T-helper 9 cell (primary cell): ENCODE data around the gene ZNF239.
"Not testable (repeated sequence)": the region's sequence is repeated elsewhere in the genome, so short reads cannot be mapped to it uniquely, and the experiment has no call there.

ENCODE experiments used
- DNase-seq: peaks from one replicate; pipeline ENCODE4 v3.0.0-alpha.2; 2020
- total RNA-seq, 2 donors: gene quantifications; one replicate each; lab custom pipeline; 2026; lab: John Stamatoyannopoulos, UW

The ZNF239 gene
- total RNA-seq: 1.9 to 8.8 reads per million in 2 donors

GRCh38 chr10:43574001-43574892, at the start of gene ZNF239:
Gene ZNF239, minus strand, starts transcription at chr10:43574616. Its CDS starts 16,537 bp downstream, at chr10:43558079.
- DNase-seq: peak; percentile 62

- no peak for DNase-seq
Measured at GRCh38 chr10:43623351-43623750, 48.9 kb upstream of the ZNF239 start.

DNA sequence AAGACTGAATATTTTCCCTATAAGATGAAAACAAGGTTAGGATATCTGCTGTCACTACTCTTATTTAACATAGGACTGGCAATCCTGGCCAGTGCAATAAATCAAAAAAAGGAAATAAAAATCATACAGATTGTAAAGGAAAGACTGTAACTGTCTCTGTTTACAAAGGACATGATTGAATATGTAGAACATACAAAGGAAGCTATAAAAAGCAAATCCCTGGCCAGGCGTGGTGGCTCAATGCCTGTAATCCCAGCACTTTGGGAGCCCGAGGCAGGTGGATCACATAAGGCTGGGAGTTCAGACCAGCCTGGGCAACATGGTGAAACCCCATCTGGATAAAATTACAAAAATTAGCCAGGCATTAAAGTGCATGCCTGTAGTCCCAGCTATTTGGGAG, 47.6 kb upstream of the ZNF239 start:
- no peak for DNase-seq

DNA sequence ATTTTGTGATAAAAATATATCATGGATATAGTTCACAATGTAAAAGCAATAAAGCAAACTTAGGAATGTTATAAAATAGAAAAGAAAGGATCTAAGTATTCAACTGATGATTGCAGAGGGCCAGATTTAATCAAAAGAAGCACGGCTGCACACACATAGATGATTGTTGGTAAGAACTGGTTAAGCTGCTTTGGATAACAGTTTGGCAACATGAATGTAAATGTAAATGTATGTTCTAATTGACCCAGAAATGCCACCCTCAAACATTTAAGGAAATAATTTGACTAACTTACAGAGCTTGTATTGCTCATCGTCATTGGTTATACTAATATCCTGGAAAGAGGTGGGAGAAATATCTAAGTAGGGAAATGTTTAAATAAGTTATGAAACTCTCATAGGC, 45.0 kb upstream of the ZNF239 start:
- no peak for DNase-seq

- no peak for DNase-seq
Measured at GRCh38 chr10:43616697-43617370, 42.4 kb upstream of the ZNF239 start.

DNA sequence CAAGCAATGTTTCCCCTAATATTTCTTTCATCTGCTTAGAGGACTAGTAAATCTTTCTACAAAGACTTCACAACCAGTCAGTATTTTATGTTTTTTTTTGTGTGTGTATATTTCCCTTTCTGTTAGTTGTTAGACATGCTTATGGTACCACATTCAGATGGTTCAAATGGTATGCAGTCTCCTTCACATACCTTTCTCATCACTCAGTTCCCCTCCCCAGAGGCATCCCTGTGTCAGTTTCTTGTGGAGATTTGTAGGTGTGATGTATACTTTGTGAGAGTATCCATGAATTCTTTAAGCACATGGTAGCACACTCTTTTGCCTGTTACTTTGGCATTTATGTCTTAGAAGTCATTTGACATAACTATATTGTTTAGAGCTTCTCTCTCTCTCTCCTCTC, 36.2 kb upstream of the ZNF239 start:
- no peak for DNase-seq

GRCh38 chr10:43607199-43607573, 32.8 kb upstream of the ZNF239 start:
- DNase-seq: no peak

DNA sequence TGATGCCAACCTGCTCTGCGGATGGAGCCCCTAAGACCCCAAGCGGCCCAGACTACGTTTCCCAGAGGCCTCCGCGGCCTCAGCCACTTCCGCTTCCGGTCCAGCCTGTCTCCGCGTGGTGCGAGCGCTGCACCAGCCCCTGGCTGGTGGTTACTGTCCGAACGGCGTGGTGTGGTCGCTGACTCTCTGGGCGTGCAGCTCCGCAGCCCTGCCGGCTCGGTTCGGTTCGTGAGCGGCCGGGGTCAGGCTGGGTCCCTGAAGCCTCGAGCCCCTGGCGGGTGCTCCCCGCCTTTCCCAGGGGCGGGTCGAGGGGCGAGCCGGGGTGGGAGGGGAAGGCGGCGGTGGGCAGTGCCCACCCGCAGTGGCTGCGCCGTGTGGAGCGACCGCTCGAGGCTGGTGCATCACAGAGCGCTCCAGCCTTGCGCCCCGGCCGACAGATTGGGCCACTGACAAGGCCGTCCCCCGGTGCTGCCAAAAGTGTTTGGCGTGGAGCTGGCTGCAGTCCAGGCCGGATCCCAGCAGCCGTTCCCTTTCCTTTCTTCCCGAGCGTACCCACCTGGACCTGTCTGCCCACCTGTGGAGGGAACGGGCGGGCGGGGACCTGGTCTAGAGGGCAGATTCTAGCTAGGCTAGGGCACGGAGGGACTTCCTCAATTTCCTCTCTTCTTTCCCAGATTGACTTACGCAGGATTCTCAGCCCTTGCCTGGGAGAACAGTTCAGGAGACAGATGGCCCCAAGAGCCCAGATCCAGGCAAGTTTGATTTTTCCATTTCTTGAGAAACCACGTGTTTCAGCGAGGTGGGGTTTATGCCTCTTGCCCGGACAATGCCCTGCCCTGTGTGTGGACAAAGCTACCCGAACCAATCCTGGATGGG, 32.1 kb upstream of the ZNF239 start, which contains the start of gene ZNF485:
Gene ZNF485 (plus strand): TSS at position 116 of the 876 bp plus-strand sequence. CDS start 613 bp downstream, at position 729.
- DNase-seq: peak; percentile 45

- DNase-seq: no peak
Measured at GRCh38 chr10:43605850-43606322, 31.5 kb upstream of the ZNF239 start.

DNA sequence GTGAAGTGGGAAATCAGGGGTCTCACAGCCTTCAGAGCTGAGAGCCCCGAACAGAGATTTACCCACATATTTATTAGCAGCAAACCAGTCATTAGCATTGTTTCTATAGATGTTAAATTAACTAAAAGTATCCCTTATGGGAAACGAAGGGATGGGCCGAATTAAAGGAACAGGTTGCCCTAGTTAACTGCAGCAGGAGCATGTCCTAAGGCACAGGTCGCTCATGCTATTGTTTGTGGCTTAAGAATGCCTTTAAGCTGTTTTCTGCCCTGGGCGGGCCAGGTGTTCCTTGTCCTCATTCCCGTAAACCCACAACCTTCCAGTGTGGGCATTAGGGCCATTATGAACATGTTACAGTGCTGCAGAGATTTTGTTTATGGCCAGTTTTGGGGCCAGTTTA, 27.2 kb upstream of the ZNF239 start:
- DNase-seq: not testable (repeated sequence)

DNA sequence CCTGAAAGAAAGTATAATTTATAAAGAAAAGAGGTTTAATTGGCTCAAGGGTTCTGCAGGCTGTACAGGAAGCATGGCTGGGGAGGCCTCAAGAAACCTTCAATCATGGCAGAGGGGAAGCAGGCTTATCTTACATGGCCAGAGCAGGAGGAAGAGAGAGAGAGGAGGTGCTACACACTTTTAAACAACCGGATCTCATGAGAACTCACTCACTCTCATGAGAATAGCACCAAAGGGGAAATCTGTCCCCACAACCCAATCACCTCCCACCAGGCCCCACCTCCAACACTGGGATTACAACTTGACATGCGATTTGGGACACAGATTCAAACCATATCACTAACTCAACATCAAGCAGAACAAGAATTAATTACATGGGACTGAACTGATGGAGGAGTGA, 24.9 kb upstream of the ZNF239 start:
- no peak for DNase-seq

- no peak for DNase-seq
Measured at GRCh38 chr10:43598446-43598845, 24.0 kb upstream of the ZNF239 start.

GRCh38 chr10:43596546-43596945, 22.1 kb upstream of the ZNF239 start:
- no peak for DNase-seq

GRCh38 chr10:43595739-43596298, 21.4 kb upstream of the ZNF239 start:
- DNase-seq: no peak

GRCh38 chr10:43594944-43595589, 20.7 kb upstream of the ZNF239 start:
- DNase-seq: no peak

- DNase-seq: no peak
Measured at GRCh38 chr10:43591303-43591904, 17.0 kb upstream of the ZNF239 start.

GRCh38 chr10:43586730-43587115, 12.3 kb upstream of the ZNF239 start:
- DNase-seq: not testable (repeated sequence)

DNA sequence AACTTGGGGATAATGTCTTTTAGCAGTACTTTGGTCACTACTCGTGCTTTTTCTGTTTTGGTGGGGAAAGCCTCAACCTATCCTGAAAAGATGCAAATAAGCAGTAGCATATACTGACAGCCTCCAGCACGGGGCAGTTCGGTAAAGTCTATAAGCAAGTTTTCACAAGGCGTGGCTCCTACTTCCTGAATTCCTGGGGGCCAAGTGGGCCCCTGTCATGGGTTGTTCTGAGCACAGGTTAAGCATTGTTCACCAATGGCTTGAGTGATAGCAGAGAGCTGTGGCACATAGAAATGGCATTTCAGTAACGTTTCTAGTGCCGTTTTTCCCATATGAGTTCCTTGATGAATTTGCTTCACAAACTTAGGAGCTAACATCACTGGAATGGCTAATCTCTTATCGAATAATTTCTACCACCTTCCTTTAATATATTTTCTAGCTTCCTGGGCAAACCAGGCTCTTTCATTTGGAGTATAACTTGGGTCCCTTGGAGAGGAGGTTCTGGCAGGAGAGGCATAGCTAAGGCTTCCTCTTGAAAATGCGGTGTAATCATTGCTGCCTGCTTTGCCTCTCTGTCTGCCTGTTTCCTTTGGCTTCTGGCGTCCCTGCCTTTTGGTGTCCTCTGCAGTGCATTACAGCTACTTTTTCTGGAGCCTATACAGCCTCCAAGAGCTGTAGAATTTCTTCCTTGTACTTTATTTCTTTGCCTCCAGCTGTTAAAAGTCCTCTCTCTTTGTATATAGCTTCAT, 11.7 kb upstream of the ZNF239 start:
- no peak for DNase-seq

GRCh38 chr10:43585046-43585445, 10.6 kb upstream of the ZNF239 start:
- DNase-seq: no peak

GRCh38 chr10:43584051-43584450, 9.6 kb upstream of the ZNF239 start:
- no peak for DNase-seq

- no peak for DNase-seq
Measured at GRCh38 chr10:43576580-43576979, 2.2 kb upstream of the ZNF239 start.
